ENCODE measurements around the gene IQCB1.

- TF ChIP-seq SP1 (IDR thresholded peaks at IDR 0.05) (no peak), FOXA1 (IDR thresholded peaks at IDR 0.05) (no peak), ZBTB33 (IDR thresholded peaks at IDR 0.05) (no peak), EGR1 (IDR thresholded peaks at IDR 0.05; ENCODE audit: low read depth in 2 of 2) (no peak), RAD21 (IDR thresholded peaks at IDR 0.05) (no peak), YY1 (IDR thresholded peaks at IDR 0.05) (no peak)
- TF ChIP-seq, protein P1, sequence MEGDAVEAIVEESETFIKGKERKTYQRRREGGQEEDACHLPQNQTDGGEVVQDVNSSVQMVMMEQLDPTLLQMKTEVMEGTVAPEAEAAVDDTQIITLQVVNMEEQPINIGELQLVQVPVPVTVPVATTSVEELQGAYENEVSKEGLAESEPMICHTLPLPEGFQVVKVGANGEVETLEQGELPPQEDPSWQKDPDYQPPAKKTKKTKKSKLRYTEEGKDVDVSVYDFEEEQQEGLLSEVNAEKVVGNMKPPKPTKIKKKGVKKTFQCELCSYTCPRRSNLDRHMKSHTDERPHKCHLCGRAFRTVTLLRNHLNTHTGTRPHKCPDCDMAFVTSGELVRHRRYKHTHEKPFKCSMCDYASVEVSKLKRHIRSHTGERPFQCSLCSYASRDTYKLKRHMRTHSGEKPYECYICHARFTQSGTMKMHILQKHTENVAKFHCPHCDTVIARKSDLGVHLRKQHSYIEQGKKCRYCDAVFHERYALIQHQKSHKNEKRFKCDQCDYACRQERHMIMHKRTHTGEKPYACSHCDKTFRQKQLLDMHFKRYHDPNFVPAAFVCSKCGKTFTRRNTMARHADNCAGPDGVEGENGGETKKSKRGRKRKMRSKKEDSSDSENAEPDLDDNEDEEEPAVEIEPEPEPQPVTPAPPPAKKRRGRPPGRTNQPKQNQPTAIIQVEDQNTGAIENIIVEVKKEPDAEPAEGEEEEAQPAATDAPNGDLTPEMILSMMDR (IDR thresholded peaks at IDR 0.05; ENCODE audit: low read depth, low read length, missing input control), result no peak
- TF ChIP-seq, protein P2, sequence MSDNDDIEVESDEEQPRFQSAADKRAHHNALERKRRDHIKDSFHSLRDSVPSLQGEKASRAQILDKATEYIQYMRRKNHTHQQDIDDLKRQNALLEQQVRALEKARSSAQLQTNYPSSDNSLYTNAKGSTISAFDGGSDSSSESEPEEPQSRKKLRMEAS (IDR thresholded peaks at IDR 0.05), result no peak
Measured at GRCh38 chr3:121720163-121720562, 114.7 kb downstream of the IQCB1 start.
